Measurements from ENCODE around the gene CRTC1. TPM values are rescaled to one million over a fixed set of nuclear protein-coding genes. Genes with fewer than 3 reads are reported as not detected.

The CRTC1 gene
- total RNA-seq, 4 donors from 2014 or later, result 2.8 to 6.5 (median 5.6) TPM

- TF ChIP-seq, protein P1, sequence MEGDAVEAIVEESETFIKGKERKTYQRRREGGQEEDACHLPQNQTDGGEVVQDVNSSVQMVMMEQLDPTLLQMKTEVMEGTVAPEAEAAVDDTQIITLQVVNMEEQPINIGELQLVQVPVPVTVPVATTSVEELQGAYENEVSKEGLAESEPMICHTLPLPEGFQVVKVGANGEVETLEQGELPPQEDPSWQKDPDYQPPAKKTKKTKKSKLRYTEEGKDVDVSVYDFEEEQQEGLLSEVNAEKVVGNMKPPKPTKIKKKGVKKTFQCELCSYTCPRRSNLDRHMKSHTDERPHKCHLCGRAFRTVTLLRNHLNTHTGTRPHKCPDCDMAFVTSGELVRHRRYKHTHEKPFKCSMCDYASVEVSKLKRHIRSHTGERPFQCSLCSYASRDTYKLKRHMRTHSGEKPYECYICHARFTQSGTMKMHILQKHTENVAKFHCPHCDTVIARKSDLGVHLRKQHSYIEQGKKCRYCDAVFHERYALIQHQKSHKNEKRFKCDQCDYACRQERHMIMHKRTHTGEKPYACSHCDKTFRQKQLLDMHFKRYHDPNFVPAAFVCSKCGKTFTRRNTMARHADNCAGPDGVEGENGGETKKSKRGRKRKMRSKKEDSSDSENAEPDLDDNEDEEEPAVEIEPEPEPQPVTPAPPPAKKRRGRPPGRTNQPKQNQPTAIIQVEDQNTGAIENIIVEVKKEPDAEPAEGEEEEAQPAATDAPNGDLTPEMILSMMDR (IDR thresholded peaks at IDR 0.05), result no peak
- ATAC-seq (ENCODE audit: low FRiP score) (no peak), DNase-seq (ENCODE audit: low spot score) (no peak)
Observed at GRCh38 chr19:18737337-18737953, 54.0 kb downstream of the CRTC1 start.

GRCh38 chr19:18737954-18738351 lies 54.5 kb downstream of the CRTC1 start:
- DNase-seq (ENCODE audit: low spot score), result no peak
- ATAC-seq (ENCODE audit: low FRiP score), result no peak
- TF ChIP-seq, protein P1 (IDR thresholded peaks at IDR 0.05), result no peak

DNA sequence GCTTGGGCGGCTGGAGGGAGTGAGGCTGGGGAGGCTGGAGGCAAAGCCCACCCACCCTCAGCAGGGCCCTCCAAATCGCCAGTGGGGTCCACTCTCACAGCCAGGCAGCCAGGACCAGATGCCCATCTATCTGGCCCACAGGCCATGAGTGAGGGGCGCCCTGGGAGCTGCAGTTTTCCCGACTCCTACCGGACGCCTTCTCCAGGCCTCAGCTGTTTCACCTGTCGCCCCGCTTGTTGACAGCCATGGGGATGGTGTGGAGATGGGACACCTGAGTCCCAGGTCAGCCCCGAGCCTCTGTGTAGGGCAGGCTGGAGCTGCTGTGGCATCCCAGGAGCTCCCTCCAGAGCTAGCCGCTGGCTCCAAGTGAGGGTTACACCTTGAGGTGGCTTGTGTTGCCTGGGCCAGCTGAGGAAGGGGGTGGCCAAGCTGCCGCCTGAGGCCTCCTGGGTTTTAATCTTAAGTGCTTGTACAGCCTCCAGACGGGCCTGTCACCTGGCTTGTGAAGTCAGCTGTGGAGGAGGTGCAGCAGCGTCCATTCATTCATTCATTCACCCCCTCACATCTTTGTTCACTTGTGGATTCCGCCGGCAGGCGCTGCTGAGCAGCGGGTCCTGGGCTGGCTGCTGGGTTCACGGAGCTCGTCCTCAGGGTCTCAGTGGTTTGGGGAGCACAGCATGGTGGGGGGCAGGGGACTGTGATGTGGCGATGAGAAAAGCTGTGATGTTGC lies 55.6 kb downstream of the CRTC1 start:
- DNase-seq (ENCODE audit: low spot score) (no peak), ATAC-seq (ENCODE audit: low FRiP score) (no peak)
- TF ChIP-seq, protein P1 (IDR thresholded peaks at IDR 0.05), result no peak

GRCh38 chr19:18741124-18742121 lies 57.9 kb downstream of the CRTC1 start:
- no peak for DNase-seq (ENCODE audit: low spot score)
- ATAC-seq (ENCODE audit: low FRiP score), result no peak
- TF ChIP-seq, protein P1 (IDR thresholded peaks at IDR 0.05), result no peak

GRCh38 chr19:18742324-18742723 lies 58.8 kb downstream of the CRTC1 start:
- DNase-seq (ENCODE audit: low spot score) (no peak), ATAC-seq (ENCODE audit: low FRiP score) (no peak)
- TF ChIP-seq, protein P1 (IDR thresholded peaks at IDR 0.05), result no peak

- ATAC-seq (ENCODE audit: low FRiP score) (peak; percentile 5), DNase-seq (ENCODE audit: low spot score) (no peak)
- TF ChIP-seq, protein P1 (IDR thresholded peaks at IDR 0.05), result no peak
Observed at GRCh38 chr19:18742838-18743783, 59.6 kb downstream of the CRTC1 start.

Measured in omental fat pad (tissue), 4 donors.